Endodermal cell (in vitro differentiated cells): ENCODE data around the gene MDH2. TPM values are rescaled to one million over a fixed set of nuclear protein-coding genes. Genes with fewer than 3 reads are reported as not detected.

Source experiments
- DNase-seq: peaks from one replicate; pipeline ENCODE4 v3.0.0-alpha.2; 2017
- H3K27ac ChIP-seq: 2 replicates; pipeline ENCODE4 v1.5.1; 2013; ENCODE audit warnings: mild to moderate bottlenecking, low read depth, low read length, moderate library complexity
- H3K27me3 ChIP-seq: 2 replicates; pipeline ENCODE4 v1.6.1; 2013; ENCODE audit warnings: mild to moderate bottlenecking, low read length, moderate library complexity; ENCODE audit not compliant: insufficient read depth, control insufficient read depth, poor library complexity, severe bottlenecking
- H3K36me3 ChIP-seq: 2 replicates; pipeline ENCODE4 v1.7.0; 2013; ENCODE audit warnings: mild to moderate bottlenecking, low read length, moderate library complexity; ENCODE audit not compliant: control insufficient read depth, insufficient read depth
- H3K4me1 ChIP-seq: one replicate; pipeline ENCODE4 v1.7.0; 2013; ENCODE audit warnings: low read length; ENCODE audit not compliant: control insufficient read depth, insufficient read depth
- H3K4me3 ChIP-seq: 2 replicates; pipeline ENCODE4 v1.5.1; 2013; ENCODE audit warnings: mild to moderate bottlenecking, low read length, moderate library complexity
- H3K9ac ChIP-seq: 2 replicates; pipeline ENCODE4 v1.6.1; 2013; ENCODE audit warnings: mild to moderate bottlenecking, low read length, moderate library complexity; ENCODE audit not compliant: poor library complexity, severe bottlenecking; ENCODE audit errors: extremely low read depth
- H3K9me3 ChIP-seq: 2 replicates; pipeline ENCODE4 v1.6.1; 2013; ENCODE audit warnings: mild to moderate bottlenecking, low read length, moderate library complexity; ENCODE audit not compliant: control insufficient read depth
- H3K27ac Mint-ChIP-seq: 2 replicates; pipeline ENCODE4 v1.8.0; 2020; ENCODE audit warnings: mixed read lengths
- H3K27me3 Mint-ChIP-seq: 2 replicates; pipeline ENCODE4 v1.8.0; 2021; ENCODE audit warnings: mild to moderate bottlenecking, mixed read lengths; ENCODE audit not compliant: insufficient read depth
- H3K36me3 Mint-ChIP-seq: 2 replicates; pipeline ENCODE4 v1.8.0; 2020; ENCODE audit warnings: low read depth, mixed read lengths
- H3K4me1 Mint-ChIP-seq: 2 replicates; pipeline ENCODE4 v1.8.0; 2020; ENCODE audit warnings: mixed read lengths
- H3K4me3 Mint-ChIP-seq: 2 replicates; pipeline ENCODE4 v1.8.0; 2020; ENCODE audit warnings: mild to moderate bottlenecking, moderate library complexity, mixed read lengths
- H3K9me3 Mint-ChIP-seq: 2 replicates; pipeline ENCODE4 v1.8.0; 2020; ENCODE audit warnings: mild to moderate bottlenecking, mixed read lengths
- WGBS, 2 experiments: methylation state at CpG; one replicate each; pipeline versions ENCODE4 v1.1.5 to v1.1.7; 2013; ENCODE audit warnings: missing lambda C conversion rate in 2 of 2, mixed read lengths in 1 of 2; ENCODE audit not compliant: insufficient coverage in 1 of 2, insufficient read length in 1 of 2; 5-methylcytosine and 5-hydroxymethylcytosine counted together
- long read RNA-seq, 4 experiments: library from polyadenylated mRNA in 2 of 4; library from RNA in 1 of 4; library from capped mRNA in 1 of 4; stranded (forward) in 3 of 4; unstranded in 1 of 4; transcript quantifications; one replicate each; pipeline ENCODE4 v2.0.0, GENCODE V29; 2020 to 2021; ENCODE audit warnings: inconsistent platforms in 1 of 4
- polyA plus RNA-seq, 2 experiments: library from polyadenylated mRNA; stranded (reverse); fragments of 50-300 nt; gene quantifications; one replicate each; pipeline ENCODE4 v1.2.3, GENCODE V29; 2013
- total RNA-seq, 2 donors: library from RNA; stranded (reverse); fragmentation: NEBNext Ultra II Directional in 1 of 2; extraction: Animal tissue kit (Norgen Biotek cat#: 25700) in 1 of 2; gene quantifications; 2 replicates in 1 of 2; 3 replicates in 1 of 2; pipeline ENCODE4 v1.2.1, GENCODE V29; 2021
- TF ChIP-seq, protein P1 (sequence below): fragments of 200-600 bp; sonication (generic); conservative IDR thresholded peaks from 2 replicates; pipeline ENCODE4 v1.5.0; 2021; ENCODE audit warnings: antibody characterized with exemption, mild to moderate bottlenecking

Gene MDH2, protein sequence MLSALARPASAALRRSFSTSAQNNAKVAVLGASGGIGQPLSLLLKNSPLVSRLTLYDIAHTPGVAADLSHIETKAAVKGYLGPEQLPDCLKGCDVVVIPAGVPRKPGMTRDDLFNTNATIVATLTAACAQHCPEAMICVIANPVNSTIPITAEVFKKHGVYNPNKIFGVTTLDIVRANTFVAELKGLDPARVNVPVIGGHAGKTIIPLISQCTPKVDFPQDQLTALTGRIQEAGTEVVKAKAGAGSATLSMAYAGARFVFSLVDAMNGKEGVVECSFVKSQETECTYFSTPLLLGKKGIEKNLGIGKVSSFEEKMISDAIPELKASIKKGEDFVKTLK
- 100 to 1,000 TPM; 211 to 253 TPM for total RNA-seq
- polyA plus RNA-seq (2013, experiment 1 of 2) = 179 TPM
- polyA plus RNA-seq (2013, experiment 2 of 2) = 157 TPM
- long read RNA-seq, experiment 1, transcript MDH2-201 (9 exons, 2,209 nt) = major isoform, 164 of 213 reads
- long read RNA-seq, experiment 1, partial matches to known transcripts = 29 of 213 reads
- long read RNA-seq, experiment 1, other reads (novel, unspliced or antisense) = 13 of 213 reads
- long read RNA-seq, experiment 2, transcript MDH2-201 (9 exons, 2,209 nt) = major isoform, 439 of 460 reads
- long read RNA-seq, experiment 2, transcript MDH2-204 (8 exons, 2,020 nt) = minor isoform, 6 of 460 reads
- long read RNA-seq, experiment 2, partial matches to known transcripts = 11 of 460 reads
- long read RNA-seq, experiment 2, other reads (novel, unspliced or antisense) = 3 of 460 reads
- long read RNA-seq, experiment 3, transcript MDH2-201 (9 exons, 2,209 nt) = major isoform, 675 of 706 reads
- long read RNA-seq, experiment 3, transcript MDH2-204 (8 exons, 2,020 nt) = minor isoform, 10 of 706 reads
- long read RNA-seq, experiment 3, partial matches to known transcripts = 11 of 706 reads
- long read RNA-seq, experiment 3, other reads (novel, unspliced or antisense) = 8 of 706 reads
- long read RNA-seq, experiment 4, transcript MDH2-204 (8 exons, 2,020 nt) = minor isoform, 13 of 1,022 reads
- long read RNA-seq, experiment 4, transcript MDH2-201 (9 exons, 2,209 nt) = major isoform, 992 of 1,022 reads
- long read RNA-seq, experiment 4, partial matches to known transcripts = 11 of 1,022 reads
- long read RNA-seq, experiment 4, other reads (novel, unspliced or antisense) = 6 of 1,022 reads

DNA sequence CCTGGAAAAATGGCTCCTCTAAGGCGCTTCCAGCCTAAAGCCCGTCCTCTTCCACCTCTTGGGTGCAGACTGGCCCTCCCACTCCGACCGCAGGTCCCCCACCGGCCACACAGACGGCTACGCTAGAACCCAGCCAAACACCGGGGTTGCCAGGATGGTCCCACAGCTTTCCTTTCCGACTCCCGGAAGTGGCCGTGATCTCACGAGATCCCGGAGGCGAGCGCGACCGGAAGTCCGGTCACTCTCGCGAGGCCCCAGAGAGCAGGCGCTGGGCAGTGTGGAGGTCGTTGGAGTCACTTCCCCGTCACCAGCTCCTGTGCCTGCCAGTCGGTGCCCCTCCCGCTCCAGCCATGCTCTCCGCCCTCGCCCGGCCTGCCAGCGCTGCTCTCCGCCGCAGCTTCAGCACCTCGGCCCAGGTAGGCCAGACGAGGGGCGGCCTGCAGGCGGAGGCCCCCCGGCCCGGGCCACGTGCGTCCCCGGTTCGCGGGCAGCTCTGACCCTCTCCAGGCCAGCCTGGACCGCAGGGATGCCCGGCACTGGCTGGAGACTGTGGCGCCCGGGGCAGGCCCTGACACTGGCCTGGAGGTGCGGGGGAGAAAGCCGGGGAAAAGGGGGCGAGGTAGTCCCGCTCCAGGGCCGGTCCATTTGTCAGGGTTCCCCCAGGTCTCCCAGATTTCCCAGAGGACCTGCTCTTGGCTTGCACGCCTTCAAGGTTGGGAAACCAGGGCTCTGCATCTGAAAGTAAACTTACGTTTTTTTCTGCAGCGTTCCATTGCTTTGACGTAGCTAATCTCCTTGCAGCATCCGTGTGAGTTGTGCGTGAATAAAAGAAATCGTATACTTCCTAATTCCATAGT, at the start of gene MDH2, which contains the start of gene STYXL1:
TSS of gene MDH2 (plus strand) at position 296 of the 857 bp plus-strand sequence. CDS start at position 351, 55 bp downstream.
TSS of gene STYXL1 (minus strand) at position 190 of the 857 bp plus-strand sequence. CDS start 17,477 bp downstream, outside the sequence.
- no peaks in the 10 kb centered on the region for H3K9me3 ChIP-seq
- H3K9me3 Mint-ChIP-seq = no peaks in the 10 kb centered on the region
- H3K4me1 Mint-ChIP-seq = peaks cover 31% of the 10 kb centered on the region
- no peaks in the 10 kb centered on the region for H3K27me3 ChIP-seq
- no peaks in the 10 kb centered on the region for H3K27me3 Mint-ChIP-seq
- 0% methylated on average over 15 to 58 of the region's 58 CpGs for WGBS, 2 experiments
- peak within 1 kb of the TSS; percentile 98 for H3K4me3 ChIP-seq
- H3K4me3 Mint-ChIP-seq = peak within 1 kb of the TSS; percentile 98
- H3K9ac ChIP-seq = peak within 1 kb of the TSS; percentile 94
- H3K4me1 ChIP-seq = no peaks in the 10 kb centered on the region
- peaks cover 27% of the 10 kb centered on the region for H3K36me3 Mint-ChIP-seq
- TF ChIP-seq, protein P1, sequence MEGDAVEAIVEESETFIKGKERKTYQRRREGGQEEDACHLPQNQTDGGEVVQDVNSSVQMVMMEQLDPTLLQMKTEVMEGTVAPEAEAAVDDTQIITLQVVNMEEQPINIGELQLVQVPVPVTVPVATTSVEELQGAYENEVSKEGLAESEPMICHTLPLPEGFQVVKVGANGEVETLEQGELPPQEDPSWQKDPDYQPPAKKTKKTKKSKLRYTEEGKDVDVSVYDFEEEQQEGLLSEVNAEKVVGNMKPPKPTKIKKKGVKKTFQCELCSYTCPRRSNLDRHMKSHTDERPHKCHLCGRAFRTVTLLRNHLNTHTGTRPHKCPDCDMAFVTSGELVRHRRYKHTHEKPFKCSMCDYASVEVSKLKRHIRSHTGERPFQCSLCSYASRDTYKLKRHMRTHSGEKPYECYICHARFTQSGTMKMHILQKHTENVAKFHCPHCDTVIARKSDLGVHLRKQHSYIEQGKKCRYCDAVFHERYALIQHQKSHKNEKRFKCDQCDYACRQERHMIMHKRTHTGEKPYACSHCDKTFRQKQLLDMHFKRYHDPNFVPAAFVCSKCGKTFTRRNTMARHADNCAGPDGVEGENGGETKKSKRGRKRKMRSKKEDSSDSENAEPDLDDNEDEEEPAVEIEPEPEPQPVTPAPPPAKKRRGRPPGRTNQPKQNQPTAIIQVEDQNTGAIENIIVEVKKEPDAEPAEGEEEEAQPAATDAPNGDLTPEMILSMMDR = no peak
- peak within 1 kb of the TSS; percentile 99 for H3K27ac Mint-ChIP-seq
- peak within 1 kb of the TSS; percentile 74 for H3K27ac ChIP-seq
- peaks cover 11% of the 10 kb centered on the region for H3K36me3 ChIP-seq
- peak; percentile 98 for DNase-seq

DNA sequence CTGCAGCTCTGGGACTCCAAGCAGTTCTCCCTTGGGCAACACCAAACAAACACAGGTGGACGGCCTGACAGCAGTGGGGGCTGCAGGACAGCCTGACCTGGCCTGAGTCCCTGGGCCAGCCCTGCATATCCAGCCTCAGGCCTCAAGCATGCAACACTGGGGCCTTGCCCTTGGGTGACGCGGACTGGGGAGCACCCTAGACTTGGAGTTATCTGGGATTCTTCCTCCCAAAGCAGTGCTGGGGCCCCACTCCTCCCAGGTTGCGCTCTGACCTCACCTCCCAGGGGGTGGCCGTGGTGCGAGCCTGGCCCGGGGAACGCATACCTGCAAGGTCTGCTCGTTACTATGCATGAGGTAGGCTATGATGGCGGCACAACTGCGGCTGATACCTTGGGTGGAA, 47.3 kb upstream of the MDH2 start:
- H3K4me1 ChIP-seq = no peaks in the 10 kb centered on the region
- no peak overlapping the region for H3K4me3 Mint-ChIP-seq
- H3K36me3 ChIP-seq = peaks cover 40% of the 10 kb centered on the region
- no peak overlapping the region for H3K4me3 ChIP-seq
- peaks cover 58% of the 10 kb centered on the region for H3K36me3 Mint-ChIP-seq
- DNase-seq = no peak
- H3K27ac ChIP-seq = no peak overlapping the region
- no peaks in the 10 kb centered on the region for H3K9me3 Mint-ChIP-seq
- no peaks in the 10 kb centered on the region for H3K4me1 Mint-ChIP-seq
- 94% methylated on average over 9 to 11 of the region's 11 CpGs for WGBS, 2 experiments
- H3K9ac ChIP-seq = no peak overlapping the region
- H3K27me3 Mint-ChIP-seq = no peaks in the 10 kb centered on the region
- H3K9me3 ChIP-seq = no peaks in the 10 kb centered on the region
- no peak overlapping the region for H3K27ac Mint-ChIP-seq
- no peaks in the 10 kb centered on the region for H3K27me3 ChIP-seq
- TF ChIP-seq, protein P1 = no peak
